Kidney (tissue), 14 donors: Measurements from ENCODE around the gene AEBP1. TPM values are rescaled to one million over a fixed set of nuclear protein-coding genes. Genes with fewer than 3 reads are reported as not detected.

Experiments used
- DNase-seq, 5 donors: peaks; one replicate each; pipeline ENCODE4 v3.0.0-alpha.2; 2013 to 2020
- FAIRE-seq: peaks from 2 replicates; lab custom pipeline; 2012; peaks lifted over from hg19 to GRCh38; lab: Jason Lieb, UNC
- H3K27ac ChIP-seq, 2 donors: one replicate each; pipeline ENCODE4 v1.7.0; 2013; ENCODE audit warnings: low read depth in 2 of 2, low read length in 2 of 2, inconsistent platforms in 1 of 2
- H3K27me3 ChIP-seq: one replicate; pipeline ENCODE4 v1.7.1; 2013; ENCODE audit warnings: low read length, inconsistent platforms; ENCODE audit not compliant: control insufficient read depth, insufficient read depth
- H3K36me3 ChIP-seq, 3 donors: one replicate each; pipeline versions ENCODE4 v1.7.0 to v1.7.1; 2013; ENCODE audit warnings: low read length in 3 of 3, control low read depth in 1 of 3, inconsistent platforms in 1 of 3; ENCODE audit not compliant: insufficient read depth in 3 of 3, control insufficient read depth in 2 of 3
- H3K4me1 ChIP-seq, 3 donors: one replicate each; pipeline versions ENCODE4 v1.7.0 to v1.7.1; 2013; ENCODE audit warnings: low read length in 3 of 3, inconsistent platforms in 1 of 3, low read depth in 1 of 3; ENCODE audit not compliant: control insufficient read depth in 2 of 3, insufficient read depth in 2 of 3
- H3K4me3 ChIP-seq, 3 donors: one replicate each; pipeline versions ENCODE4 v1.7.0 to v1.8.1; 2013; ENCODE audit warnings: low read length in 3 of 3, control low read depth in 1 of 3, inconsistent platforms in 1 of 3
- H3K9ac ChIP-seq, 3 donors: one replicate each; pipeline versions ENCODE4 v1.7.0 to v1.7.1; 2013; ENCODE audit warnings: low read length in 3 of 3, control low read depth in 1 of 3, inconsistent platforms in 1 of 3
- H3K9me3 ChIP-seq, 3 donors: one replicate each; pipeline versions ENCODE4 v1.7.0 to v1.7.1; 2013; ENCODE audit warnings: low read length in 3 of 3, control low read depth in 1 of 3, inconsistent platforms in 1 of 3; ENCODE audit not compliant: control insufficient read depth in 2 of 3, insufficient read depth in 1 of 3
- CTCF ChIP-seq: IDR thresholded peaks from 3 replicates; pipeline ENCODE4 v1.5.1; 2012; ENCODE audit warnings: mild to moderate bottlenecking, moderate library complexity, borderline replicate concordance; ENCODE audit not compliant: insufficient read depth; ENCODE audit errors: extremely low read depth
- intact Hi-C: fragments of 100-400 bp; cut with DNase I; formaldehyde crosslinking; loops from one replicate; pipeline ENCODE4 v1.11.1; 2022
- polyA plus RNA-seq: library from polyadenylated mRNA; stranded (reverse); fragments of 350-450 nt; fragmentation: Illumina TruSeq; extraction: RNeasy Lipid Tissue Mini Kit (QIAGEN cat#74804); gene quantifications from one replicate; pipeline ENCODE4 v1.2.3, GENCODE V29; 2014; ENCODE audit warnings: low read depth, low replicate concordance; ENCODE audit not compliant: insufficient read depth
- total RNA-seq: library from RNA; stranded (reverse); fragmentation: NEBNext Ultra II Directional; extraction: Animal tissue kit (Norgen Biotek cat#: 25700); gene quantifications from one replicate; pipeline ENCODE4 v1.2.1, GENCODE V29; 2021
- donor health status: control.
- donor health status: control.
- donor health status: control.
- donor health status: control.
- donor health status: control.
- donor health status: DM: yes; HTN: yes; CAD: no.
- donor health status: Normal renal cell carcinoma (clear cell type).

The AEBP1 gene
- total and polyA plus RNA-seq, 2 donors from 2014 or later: 89.4 to 164 TPM

GRCh38 chr7:44108768-44109750 is 4.9 kb downstream of the AEBP1 start:
- peak in 1 of 5 donors; percentile 68 for DNase-seq
- no peak for TF ChIP-seq CTCF

GRCh38 chr7:44109991-44110390 is 5.8 kb downstream of the AEBP1 start:
- no peaks in the 10 kb centered on the region for H3K9me3 ChIP-seq
- TF ChIP-seq CTCF: no peak
- H3K36me3 ChIP-seq: no peaks in the 10 kb centered on the region
- no peak for FAIRE-seq
- H3K27ac ChIP-seq: no peak overlapping the region
- intact Hi-C loops: no loop called here
- H3K4me3 ChIP-seq: no peak overlapping the region
- H3K4me1 ChIP-seq: no peaks in the 10 kb centered on the region
- H3K27me3 ChIP-seq: no peaks in the 10 kb centered on the region
- no peak overlapping the region for H3K9ac ChIP-seq
- peak in 1 of 5 donors; percentile 59 for DNase-seq

More at GRCh38 chr7:44108768-44109750, 4.9 kb downstream of the AEBP1 start:
- H3K9me3 ChIP-seq: no peaks in the 10 kb centered on the region
- no peak for FAIRE-seq
- no peaks in the 10 kb centered on the region for H3K36me3 ChIP-seq
- no peaks in the 10 kb centered on the region for H3K27me3 ChIP-seq
- no peak overlapping the region for H3K27ac ChIP-seq
- intact Hi-C loops: no loop called here
- no peak overlapping the region for H3K4me3 ChIP-seq
- no peak overlapping the region for H3K9ac ChIP-seq
- no peaks in the 10 kb centered on the region for H3K4me1 ChIP-seq

- no peak overlapping the region for H3K9ac ChIP-seq
- H3K27me3 ChIP-seq: no peaks in the 10 kb centered on the region
- H3K27ac ChIP-seq: no peak overlapping the region
- FAIRE-seq: no peak
- no peaks in the 10 kb centered on the region for H3K36me3 ChIP-seq
- DNase-seq: peak in 1 of 5 donors; percentile 63
- no peaks in the 10 kb centered on the region for H3K9me3 ChIP-seq
- H3K4me1 ChIP-seq: no peaks in the 10 kb centered on the region
- intact Hi-C loops: no loop called here
- no peak overlapping the region for H3K4me3 ChIP-seq
- no peak for TF ChIP-seq CTCF
These were observed 6.8 kb downstream of the AEBP1 start for GRCh38 chr7:44110719-44111635.
